ENCODE measurements around the gene RACK1. TPM values are rescaled to one million over a fixed set of nuclear protein-coding genes. Genes with fewer than 3 reads are reported as not detected.
"Not testable (repeated sequence)": the region's sequence is repeated elsewhere in the genome, so short reads cannot be mapped to it uniquely, and the experiment has no call there.

RACK1 gene
- total and polyA plus RNA-seq, 2 of the 13 experiments (the other 11 are each of a cell fraction or from before 2014, with no cell fraction given): 2,514 to 6,141 TPM

- TF ChIP-seq HNF1A (IDR thresholded peaks at IDR 0.05; ENCODE audit: low read depth): no peak
- 0 out of 2 replicates have a peak, but pooled peaks have one; percentile 16 for TF ChIP-seq HNF1A (CRISPR knock-in tag; IDR thresholded peaks at IDR 0.05; ENCODE audit: borderline replicate concordance)
- peak; percentile 99 for TF ChIP-seq YY1 (IDR thresholded peaks at IDR 0.05; ENCODE audit: insufficient read depth, insufficient replicate concordance, low read depth, low read length)
Observed at GRCh38 chr5:181243564-181244343, at the start of gene RACK1 (continued).

GRCh38 chr5:181287331-181287730 lies 43.6 kb upstream of the RACK1 start:
- BruUV-seq (replicated peaks); H3K27ac ChIP-seq (ENCODE audit: extremely low read length, insufficient read depth, low read length); H3K9ac ChIP-seq (ENCODE audit: insufficient read depth, low read depth, low read length); H3K4me2 ChIP-seq (ENCODE audit: low read depth, low read length); in situ Hi-C loops (cut with HindIII; ENCODE audit: extremely low pct_ligation_motif_present, low pct_unique_long_range_greater_than_20kb); H3K4me1 ChIP-seq (ENCODE audit: insufficient read depth, low read length); FAIRE-seq; H4K20me1 ChIP-seq (ENCODE audit: insufficient read depth, low read length); H3K79me2 ChIP-seq (ENCODE audit: insufficient read depth, low read length); ATAC-seq; H3K4me3 ChIP-seq (replicated peaks in 1 of 3; ENCODE audit: insufficient read depth in 1 of 3, low read depth in 2 of 3, low read length in 3 of 3); H3K9me3 ChIP-seq (ENCODE audit: low read length); H3K36me3 ChIP-seq (replicated peaks in 1 of 2; ENCODE audit: control insufficient read depth in 1 of 2, insufficient read depth in 2 of 2, low read length in 2 of 2); H3K27me3 ChIP-seq (ENCODE audit: control insufficient read depth in 1 of 2, insufficient read depth in 2 of 2, low read length in 2 of 2); intact Hi-C loops (cut with micrococcal nuclease; ENCODE audit: unreplicated experiment); H2AFZ ChIP-seq (ENCODE audit: low read length); DNase-seq (ENCODE audit: low spot score); CTCF ChIA-PET (ENCODE audit: low intra/inter-chr PET ratio, low total read pairs): not testable (repeated sequence)
- POLR2A ChIA-PET: interaction anchor here (0.6 kb wide), 1 partner anchor 23 kb away, joined by 3 read pairs; no protein-coding TSS in a partner anchor
- WGBS (ENCODE audit: low lambda C conversion rate): 7% methylated on average over 1 of the region's 1 CpG

DNA sequence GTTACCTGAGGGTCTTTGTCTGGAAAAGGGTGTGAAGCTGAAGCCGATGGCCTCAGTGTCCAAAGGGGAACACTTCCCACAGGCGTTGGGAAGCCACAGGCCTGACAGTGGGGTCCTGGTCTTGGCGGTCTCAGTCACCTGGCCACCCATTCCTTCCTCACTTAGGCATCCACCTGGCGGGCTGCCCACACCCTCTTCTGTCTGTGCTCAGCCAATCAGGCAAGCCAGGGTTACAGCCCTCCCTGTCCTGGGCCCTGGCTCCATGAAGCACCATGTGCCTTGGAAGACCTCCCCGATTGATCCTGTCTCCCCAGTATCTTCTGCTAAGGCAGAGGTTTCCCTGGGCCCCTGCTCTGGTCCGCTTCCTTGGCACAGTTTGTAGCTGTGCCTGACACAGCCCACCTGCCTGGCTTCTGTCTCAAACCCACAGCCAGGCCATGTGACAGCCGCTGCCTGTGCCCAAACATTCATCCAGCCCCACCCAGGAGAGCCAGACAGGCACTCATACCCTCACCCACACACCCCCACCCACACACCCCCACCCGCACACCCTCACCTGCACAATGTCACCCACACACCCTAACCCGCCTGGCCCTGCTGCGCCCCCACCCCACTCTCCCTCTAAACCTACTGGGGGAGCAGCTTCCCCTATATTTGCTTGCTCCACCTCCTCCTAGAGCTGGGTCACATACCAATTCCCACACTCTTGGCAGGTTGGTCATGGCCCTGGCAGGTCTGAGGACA lies 42.4 kb upstream of the RACK1 start:
- H3K79me2 ChIP-seq (ENCODE audit: insufficient read depth, low read length); FAIRE-seq; H4K20me1 ChIP-seq (ENCODE audit: insufficient read depth, low read length); ATAC-seq; H3K4me3 ChIP-seq (replicated peaks in 1 of 3; ENCODE audit: insufficient read depth in 1 of 3, low read depth in 2 of 3, low read length in 3 of 3); H3K36me3 ChIP-seq (replicated peaks in 1 of 2; ENCODE audit: control insufficient read depth in 1 of 2, insufficient read depth in 2 of 2, low read length in 2 of 2); DNase-seq (ENCODE audit: low spot score); BruUV-seq (replicated peaks); H3K27me3 ChIP-seq (ENCODE audit: control insufficient read depth in 1 of 2, insufficient read depth in 2 of 2, low read length in 2 of 2); intact Hi-C loops (cut with micrococcal nuclease; ENCODE audit: unreplicated experiment); POLR2A ChIA-PET; H3K4me2 ChIP-seq (ENCODE audit: low read depth, low read length); H3K9ac ChIP-seq (ENCODE audit: insufficient read depth, low read depth, low read length); in situ Hi-C loops (cut with HindIII; ENCODE audit: extremely low pct_ligation_motif_present, low pct_unique_long_range_greater_than_20kb); H3K27ac ChIP-seq (ENCODE audit: extremely low read length, insufficient read depth, low read length); H3K4me1 ChIP-seq (ENCODE audit: insufficient read depth, low read length); H3K9me3 ChIP-seq (ENCODE audit: low read length); H2AFZ ChIP-seq (ENCODE audit: low read length); CTCF ChIA-PET (ENCODE audit: low intra/inter-chr PET ratio, low total read pairs): not testable (repeated sequence)
- WGBS (ENCODE audit: low lambda C conversion rate): 63% methylated on average over 9 of the region's 10 CpGs

Measured in HepG2 (cell line).